Mucosa of descending colon (tissue), 3 donors: ENCODE measurements around the gene ANKS1B. TPM values are rescaled to one million over a fixed set of nuclear protein-coding genes. Genes with fewer than 3 reads are reported as not detected.

Source experiments
- ATAC-seq: fragments of 200-7000 bp; cut with Tn5 transposase; one replicate; pipeline ENCODE4 v1.9.1; 2020; ENCODE audit warnings: mild to moderate bottlenecking, moderate library complexity
- DNase-seq, 3 donors: peaks; one replicate each; pipeline ENCODE4 v3.0.0-alpha.2; 2020
- H3K36me3 ChIP-seq: fragments of 200-600 bp; one replicate; pipeline ENCODE4 v1.8.0; 2021; ENCODE audit warnings: low read depth, mild to moderate bottlenecking
- H3K4me1 ChIP-seq: fragments of 200-600 bp; one replicate; pipeline ENCODE4 v1.8.0; 2021; ENCODE audit warnings: low read depth, mild to moderate bottlenecking
- H3K4me3 ChIP-seq: fragments of 200-600 bp; one replicate; pipeline ENCODE4 v1.8.0; 2021; ENCODE audit warnings: mild to moderate bottlenecking
- H3K9me3 ChIP-seq: fragments of 200-600 bp; one replicate; pipeline ENCODE4 v1.8.0; 2021; ENCODE audit warnings: mild to moderate bottlenecking
- CTCF ChIP-seq: fragments of 200-600 bp; IDR thresholded peaks from one replicate; pipeline ENCODE4 v1.8.0; 2022; ENCODE audit warnings: antibody characterized with exemption, mild to moderate bottlenecking
- intact Hi-C, 2 donors: fragments of 100-400 bp; cut with DNase I in 1 of 2; cut with micrococcal nuclease in 1 of 2; formaldehyde crosslinking; loops; one replicate each; pipeline versions ENCODE4 v1.11.0 to v1.11.1; 2022; cut with DNase I, micrococcal nuclease
- total RNA-seq, 3 donors: library from RNA; stranded (reverse); fragmentation: NEBNext Ultra II Directional in 2 of 3; extraction: Animal tissue kit (Norgen Biotek cat#: 25700) in 2 of 3; gene quantifications; one replicate each; pipeline versions ENCODE4 v1.2.1 to v1.2.4, GENCODE V29; 2021 to 2023
- donor health status: DM: no; HTN: no; CAD: no; lungs with moderate emphysema.
- donor health status: DM: no; HTN: no; CAD: no.
- donor health status: DM: no; HTN: yes; CAD: no.

Gene ANKS1B
- total RNA-seq, 3 donors from 2014 or later, result 1.1 to 22.2 (median 2.3) TPM

- H3K4me3 ChIP-seq, result no peak overlapping the region
- no peak for TF ChIP-seq CTCF
- H3K4me1 ChIP-seq, result no peaks in the 10 kb centered on the region
- intact Hi-C loops, result no loop called here
- ATAC-seq (no peak), DNase-seq (no peak)
- H3K36me3 ChIP-seq, result no peaks in the 10 kb centered on the region
- H3K9me3 ChIP-seq, result no peaks in the 10 kb centered on the region
Measured at GRCh38 chr12:99370421-99371138, 614.2 kb downstream of the ANKS1B start.

GRCh38 chr12:99367181-99367580 is 617.6 kb downstream of the ANKS1B start:
- ATAC-seq, result no peak
- no peak for DNase-seq
- Histone ChIP-seq H3K4me3 (no peak overlapping the region), H3K36me3 (no peaks in the 10 kb centered on the region), H3K9me3 (peaks cover 7% of the 10 kb centered on the region), H3K4me1 (no peaks in the 10 kb centered on the region)
- no peak for TF ChIP-seq CTCF
- intact Hi-C loops, result no loop called here

GRCh38 chr12:99352269-99352668 is 632.5 kb downstream of the ANKS1B start:
- no peak overlapping the region for H3K4me3 ChIP-seq
- H3K4me1 ChIP-seq, result no peaks in the 10 kb centered on the region
- no peak for ATAC-seq
- intact Hi-C loops, result no loop called here
- TF ChIP-seq CTCF, result no peak
- H3K9me3 ChIP-seq, result peaks cover 2% of the 10 kb centered on the region
- H3K36me3 ChIP-seq, result no peaks in the 10 kb centered on the region
- no peak for DNase-seq

GRCh38 chr12:99343960-99344359 is 640.8 kb downstream of the ANKS1B start:
- DNase-seq (no peak), ATAC-seq (no peak)
- intact Hi-C loops, result no loop called here
- peaks cover 11% of the 10 kb centered on the region for H3K9me3 ChIP-seq
- H3K4me3 ChIP-seq, result no peak overlapping the region
- no peaks in the 10 kb centered on the region for H3K4me1 ChIP-seq
- no peaks in the 10 kb centered on the region for H3K36me3 ChIP-seq
- no peak for TF ChIP-seq CTCF

- intact Hi-C loops, result no loop called here
- TF ChIP-seq CTCF, result no peak
- Histone ChIP-seq H3K4me3 (no peak overlapping the region), H3K4me1 (no peaks in the 10 kb centered on the region), H3K9me3 (peaks cover 15% of the 10 kb centered on the region), H3K36me3 (no peaks in the 10 kb centered on the region)
- ATAC-seq, result no peak
- no peak for DNase-seq
Measured at GRCh38 chr12:99339663-99340062, 645.1 kb downstream of the ANKS1B start.
